Activated CD4-positive, alpha-beta T cell treated with anti-CD3 and anti-CD28 coated beads for 48 hours (primary cell): ENCODE results near the gene CD300E.

Experiments used
- DNase-seq: peaks from one replicate; pipeline ENCODE4 v3.0.0-alpha.2; 2020

Gene CD300E

DNA sequence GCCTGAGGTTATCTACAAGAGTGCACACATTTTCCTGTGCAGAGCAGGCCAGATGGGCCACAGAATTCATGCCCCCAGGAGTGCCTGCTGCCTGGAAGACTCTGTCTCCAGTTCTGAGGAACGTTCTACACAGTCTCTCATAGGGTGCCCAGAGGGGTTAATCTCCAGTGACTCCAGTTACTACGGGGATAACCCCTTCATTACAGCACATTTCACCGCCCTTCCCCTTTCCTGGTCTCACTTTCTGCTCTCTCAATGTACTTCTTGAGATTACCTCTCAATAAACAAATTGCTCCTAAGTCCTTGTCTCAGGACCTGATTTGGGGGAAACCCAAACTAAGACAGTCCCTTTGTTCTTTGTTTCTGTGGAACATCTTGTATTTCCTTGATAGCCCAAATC is 62.0 kb downstream of the CD300E start:
- DNase-seq = no peak
